ENCODE measurements around the gene AGBL4.

The AGBL4 gene

GRCh38 chr1:48761986-48762385 is 1261.8 kb downstream of the AGBL4 start:
- Histone ChIP-seq H4K20me1 (ENCODE audit: insufficient read depth, low read length) (no peaks in the 10 kb centered on the region), H2AFZ (ENCODE audit: low read length) (no peak overlapping the region), H3K36me3 (ENCODE audit: insufficient read depth, low read length) (no peaks in the 10 kb centered on the region), H3K27ac (ENCODE audit: low read depth, low read length, poor library complexity, severe bottlenecking) (no peak overlapping the region), H3K9me2 (ENCODE audit: low read depth, low read length) (no peaks in the 10 kb centered on the region), H3K4me2 (ENCODE audit: low read length) (no peak overlapping the region), H3K9ac (ENCODE audit: low read length) (no peak overlapping the region), H3K4me3 (ENCODE audit: low read depth, low read length, poor library complexity, severe bottlenecking) (no peak overlapping the region), H3K4me1 (ENCODE audit: insufficient read depth, low read length, severe bottlenecking) (no peaks in the 10 kb centered on the region), H3F3A (ENCODE audit: insufficient read depth, low read length) (no peaks in the 10 kb centered on the region), H3K27me3 (ENCODE audit: insufficient read depth, low read length) (no peaks in the 10 kb centered on the region), H3K9me3 (ENCODE audit: low read length) (no peaks in the 10 kb centered on the region), H3K79me2 (ENCODE audit: insufficient read depth, low read length) (no peaks in the 10 kb centered on the region)
- TF ChIP-seq CTCF (IDR thresholded peaks at IDR 0.05; ENCODE audit: low read length): no peak
- no peak for TF ChIP-seq EZH2 (IDR thresholded peaks at IDR 0.05; ENCODE audit: borderline replicate concordance, low read length)

GRCh38 chr1:48761411-48761810 is 1262.3 kb downstream of the AGBL4 start:
- Histone ChIP-seq H3K27me3 (ENCODE audit: insufficient read depth, low read length) (no peaks in the 10 kb centered on the region), H3K9ac (ENCODE audit: low read length) (no peak overlapping the region), H3K9me3 (ENCODE audit: low read length) (no peaks in the 10 kb centered on the region), H4K20me1 (ENCODE audit: insufficient read depth, low read length) (no peaks in the 10 kb centered on the region), H3K4me2 (ENCODE audit: low read length) (no peak overlapping the region), H3K4me1 (ENCODE audit: insufficient read depth, low read length, severe bottlenecking) (no peaks in the 10 kb centered on the region), H3K36me3 (ENCODE audit: insufficient read depth, low read length) (no peaks in the 10 kb centered on the region), H3K27ac (ENCODE audit: low read depth, low read length, poor library complexity, severe bottlenecking) (no peak overlapping the region), H2AFZ (ENCODE audit: low read length) (no peak overlapping the region), H3K79me2 (ENCODE audit: insufficient read depth, low read length) (no peaks in the 10 kb centered on the region), H3F3A (ENCODE audit: insufficient read depth, low read length) (no peaks in the 10 kb centered on the region), H3K9me2 (ENCODE audit: low read depth, low read length) (no peaks in the 10 kb centered on the region), H3K4me3 (ENCODE audit: low read depth, low read length, poor library complexity, severe bottlenecking) (no peak overlapping the region)
- TF ChIP-seq EZH2 (IDR thresholded peaks at IDR 0.05; ENCODE audit: borderline replicate concordance, low read length): no peak
- no peak for TF ChIP-seq CTCF (IDR thresholded peaks at IDR 0.05; ENCODE audit: low read length)

DNA sequence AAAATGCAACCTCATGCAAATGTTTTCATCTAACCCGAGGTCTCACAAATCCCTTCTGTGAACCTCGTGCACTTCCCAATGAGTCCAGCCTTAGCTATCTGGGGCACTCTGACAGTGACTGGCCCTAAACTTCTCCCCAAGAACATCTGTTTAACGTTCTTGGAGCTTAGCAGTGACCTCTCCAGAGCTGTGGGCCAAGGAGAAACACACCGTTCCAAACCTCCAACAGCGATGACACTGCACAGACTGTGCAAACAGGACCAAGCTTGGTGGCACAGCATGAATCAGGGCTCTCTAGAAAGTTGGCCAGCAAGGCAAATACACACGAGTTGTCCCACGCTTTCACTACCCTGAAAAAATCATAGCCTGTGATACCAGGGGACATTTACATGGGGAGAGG is 1262.9 kb downstream of the AGBL4 start:
- Histone ChIP-seq H3F3A (ENCODE audit: insufficient read depth, low read length) (no peaks in the 10 kb centered on the region), H3K9me3 (ENCODE audit: low read length) (no peaks in the 10 kb centered on the region), H3K4me1 (ENCODE audit: insufficient read depth, low read length, severe bottlenecking) (no peaks in the 10 kb centered on the region), H3K4me2 (ENCODE audit: low read length) (no peak overlapping the region), H3K4me3 (ENCODE audit: low read depth, low read length, poor library complexity, severe bottlenecking) (no peak overlapping the region), H3K9me2 (ENCODE audit: low read depth, low read length) (no peaks in the 10 kb centered on the region), H4K20me1 (ENCODE audit: insufficient read depth, low read length) (no peaks in the 10 kb centered on the region), H3K9ac (ENCODE audit: low read length) (no peak overlapping the region), H3K27me3 (ENCODE audit: insufficient read depth, low read length) (no peaks in the 10 kb centered on the region), H3K27ac (ENCODE audit: low read depth, low read length, poor library complexity, severe bottlenecking) (no peak overlapping the region), H3K79me2 (ENCODE audit: insufficient read depth, low read length) (no peaks in the 10 kb centered on the region), H2AFZ (ENCODE audit: low read length) (no peak overlapping the region), H3K36me3 (ENCODE audit: insufficient read depth, low read length) (no peaks in the 10 kb centered on the region)
- no peak for TF ChIP-seq CTCF (IDR thresholded peaks at IDR 0.05; ENCODE audit: low read length)
- no peak for TF ChIP-seq EZH2 (IDR thresholded peaks at IDR 0.05; ENCODE audit: borderline replicate concordance, low read length)

Measured in OCI-LY1 (cell line).